Kidney epithelial cell (primary cell): ENCODE measurements around the gene ANK3. TPM values are rescaled to one million over a fixed set of nuclear protein-coding genes. Genes with fewer than 3 reads are reported as not detected.

Experiments used
- DNase-seq: peaks from one replicate; pipeline ENCODE4 v3.0.0-alpha.2; 2010; ENCODE audit warnings: low read depth
- H3K27me3 ChIP-seq: 2 replicates; pipeline ENCODE4 v1.6.0; 2011; ENCODE audit warnings: low read length; ENCODE audit not compliant: control insufficient read depth, insufficient read depth
- H3K36me3 ChIP-seq: 2 replicates; pipeline ENCODE4 v1.5.1; 2011; ENCODE audit warnings: low read length; ENCODE audit not compliant: control insufficient read depth, insufficient read depth
- H3K4me3 ChIP-seq: 2 replicates; pipeline ENCODE4 v1.5.1; 2011; ENCODE audit warnings: low read depth, mild to moderate bottlenecking, control low read depth, low read length
- total RNA-seq: library from RNA; depleted of rRNA; stranded (reverse); fragments of >200 nt; gene quantifications from 2 replicates; pipeline ENCODE4 v1.2.3, GENCODE V29; 2015
- TF ChIP-seq, protein P1 (sequence below): IDR thresholded peaks from 2 replicates; pipeline ENCODE4 v1.5.1; 2011; ENCODE audit warnings: mild to moderate bottlenecking, moderate library complexity, low read length, control low read depth, inconsistent platforms; ENCODE audit not compliant: insufficient read depth, poor library complexity, severe bottlenecking

Gene ANK3
- total RNA-seq, 1 donor from 2014 or later: 14.8 TPM

DNA sequence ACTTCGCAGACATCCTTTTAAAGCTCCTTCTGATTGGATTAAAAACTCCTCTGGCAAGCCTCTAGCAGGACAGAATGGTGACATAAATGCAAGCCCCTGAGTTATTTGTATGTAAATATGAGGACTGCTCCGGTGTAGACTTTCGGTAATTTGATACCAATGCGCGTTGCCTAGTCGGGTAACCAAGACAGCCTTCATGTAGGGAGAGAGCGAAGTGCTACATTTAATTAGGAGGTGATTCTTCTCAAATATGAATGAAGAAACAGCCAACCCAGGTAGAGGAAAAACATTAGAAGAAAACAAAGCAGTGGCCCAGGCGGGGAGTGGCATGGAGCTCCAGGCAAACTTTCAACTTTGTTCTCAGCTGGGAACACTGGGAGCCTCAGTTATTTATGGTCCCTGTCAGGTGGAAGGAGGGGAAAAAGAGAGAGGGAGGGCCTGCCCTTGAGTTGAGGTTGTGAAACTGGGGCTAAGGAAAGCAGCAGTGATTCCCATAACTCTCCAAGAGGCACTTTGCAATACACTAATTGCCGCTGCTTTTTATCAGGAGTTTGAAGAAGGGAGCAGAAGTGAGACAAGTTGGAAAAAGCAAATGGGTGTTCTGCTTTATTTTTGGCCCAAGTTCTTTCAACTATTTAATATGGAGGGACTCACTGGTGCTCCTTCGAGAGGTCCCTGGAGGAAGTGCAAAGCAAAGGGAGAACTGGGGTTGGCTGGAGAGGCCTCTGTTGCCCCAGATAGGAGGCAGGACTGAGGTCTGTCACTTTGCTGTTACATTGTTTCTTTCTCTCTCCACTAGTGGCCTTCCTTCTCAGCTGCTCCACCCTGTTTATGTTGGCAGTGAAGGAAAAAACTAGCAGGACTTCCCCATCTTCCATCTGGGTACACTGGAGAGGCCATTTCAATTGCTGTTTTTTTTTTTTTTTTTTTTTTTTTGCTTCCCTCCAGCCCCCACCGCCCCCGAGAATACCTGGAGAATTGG, 248.7 kb downstream of the ANK3 start:
- TF ChIP-seq, protein P1, sequence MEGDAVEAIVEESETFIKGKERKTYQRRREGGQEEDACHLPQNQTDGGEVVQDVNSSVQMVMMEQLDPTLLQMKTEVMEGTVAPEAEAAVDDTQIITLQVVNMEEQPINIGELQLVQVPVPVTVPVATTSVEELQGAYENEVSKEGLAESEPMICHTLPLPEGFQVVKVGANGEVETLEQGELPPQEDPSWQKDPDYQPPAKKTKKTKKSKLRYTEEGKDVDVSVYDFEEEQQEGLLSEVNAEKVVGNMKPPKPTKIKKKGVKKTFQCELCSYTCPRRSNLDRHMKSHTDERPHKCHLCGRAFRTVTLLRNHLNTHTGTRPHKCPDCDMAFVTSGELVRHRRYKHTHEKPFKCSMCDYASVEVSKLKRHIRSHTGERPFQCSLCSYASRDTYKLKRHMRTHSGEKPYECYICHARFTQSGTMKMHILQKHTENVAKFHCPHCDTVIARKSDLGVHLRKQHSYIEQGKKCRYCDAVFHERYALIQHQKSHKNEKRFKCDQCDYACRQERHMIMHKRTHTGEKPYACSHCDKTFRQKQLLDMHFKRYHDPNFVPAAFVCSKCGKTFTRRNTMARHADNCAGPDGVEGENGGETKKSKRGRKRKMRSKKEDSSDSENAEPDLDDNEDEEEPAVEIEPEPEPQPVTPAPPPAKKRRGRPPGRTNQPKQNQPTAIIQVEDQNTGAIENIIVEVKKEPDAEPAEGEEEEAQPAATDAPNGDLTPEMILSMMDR: no peak
- Histone ChIP-seq H3K4me3 (peak overlapping the region; percentile 17), H3K36me3 (no peaks in the 10 kb centered on the region), H3K27me3 (no peaks in the 10 kb centered on the region)
- DNase-seq: no peak

DNA sequence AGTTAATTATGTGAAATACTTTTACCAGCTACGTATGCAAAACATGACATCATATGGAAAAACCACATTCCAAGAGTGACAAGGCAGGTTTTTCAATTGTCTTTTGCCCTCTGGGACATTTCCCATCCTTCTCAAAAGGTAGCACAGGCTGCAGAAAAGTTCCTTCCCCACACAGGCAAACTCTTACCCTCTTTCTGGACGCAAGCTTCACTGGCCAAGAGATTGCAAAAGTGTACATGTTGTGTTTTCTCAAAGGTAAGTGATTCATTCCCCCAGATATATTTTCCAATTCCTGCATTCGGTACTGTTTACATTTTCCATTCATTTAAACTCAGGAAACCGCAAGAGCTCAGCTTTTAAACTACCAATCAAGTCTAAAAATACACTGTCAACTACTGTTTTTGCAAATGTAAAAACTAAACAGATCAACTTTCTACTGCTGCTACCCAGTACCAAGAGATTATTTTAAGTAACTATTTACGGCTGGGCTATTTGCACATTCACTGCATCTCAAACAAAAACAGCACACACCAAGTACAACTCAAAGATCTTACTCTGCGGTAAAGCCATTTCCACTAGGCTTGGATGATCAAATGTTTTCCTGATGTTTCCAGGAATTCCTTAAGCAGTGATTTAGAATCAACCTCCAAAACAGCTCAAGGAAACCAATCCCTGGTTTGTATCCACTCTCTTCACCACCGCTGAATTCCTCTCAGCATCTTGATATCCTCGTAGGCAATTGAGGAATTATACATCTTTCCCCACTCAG, 249.7 kb downstream of the ANK3 start:
- DNase-seq: no peak
- TF ChIP-seq, protein P1: no peak
- Histone ChIP-seq H3K4me3 (peak overlapping the region; percentile 17), H3K36me3 (no peaks in the 10 kb centered on the region), H3K27me3 (no peaks in the 10 kb centered on the region)

DNA sequence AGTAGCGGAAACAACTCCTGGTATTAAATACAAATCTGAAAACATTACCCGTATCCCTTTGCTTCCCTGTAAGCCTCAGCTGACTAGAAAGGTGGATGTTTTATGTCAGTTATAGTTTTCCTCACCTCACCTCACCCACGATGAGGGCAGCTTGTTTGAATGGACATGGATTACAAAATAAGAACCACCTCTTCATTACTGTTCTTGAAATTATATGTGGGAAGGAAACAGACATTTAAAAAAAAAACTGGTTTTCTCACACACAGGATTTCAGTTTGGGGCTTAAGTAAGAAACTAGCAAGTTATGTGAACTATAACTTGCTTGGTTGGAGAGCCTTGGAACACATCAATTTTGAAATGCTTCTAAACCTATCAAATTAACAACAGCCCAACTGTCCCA, 250.4 kb downstream of the ANK3 start:
- TF ChIP-seq, protein P1: no peak
- H3K27me3 ChIP-seq: no peaks in the 10 kb centered on the region
- no peak for DNase-seq
- peak overlapping the region; percentile 17 for H3K4me3 ChIP-seq
- no peaks in the 10 kb centered on the region for H3K36me3 ChIP-seq

DNA sequence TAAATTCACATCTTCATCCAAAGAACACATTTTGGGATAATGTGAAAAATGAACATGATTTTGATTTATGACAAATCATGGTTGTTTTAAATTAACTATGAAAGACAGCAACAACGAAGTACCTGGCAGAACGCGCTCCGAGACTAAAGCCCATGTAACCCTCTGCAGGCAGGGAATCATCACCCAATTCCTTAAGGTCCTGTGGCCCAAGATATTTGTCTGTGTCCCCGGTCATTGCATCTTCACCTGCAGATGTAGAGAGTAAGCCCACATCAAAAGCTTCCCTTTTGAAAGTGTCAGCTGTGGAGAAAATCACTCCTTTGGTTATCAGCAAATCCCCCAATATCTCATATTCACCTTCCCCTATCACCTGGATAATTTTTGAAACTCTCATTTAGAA, 250.8 kb downstream of the ANK3 start:
- Histone ChIP-seq H3K36me3 (no peaks in the 10 kb centered on the region), H3K27me3 (no peaks in the 10 kb centered on the region), H3K4me3 (peak overlapping the region; percentile 17)
- TF ChIP-seq, protein P1: no peak
- DNase-seq: no peak

DNA sequence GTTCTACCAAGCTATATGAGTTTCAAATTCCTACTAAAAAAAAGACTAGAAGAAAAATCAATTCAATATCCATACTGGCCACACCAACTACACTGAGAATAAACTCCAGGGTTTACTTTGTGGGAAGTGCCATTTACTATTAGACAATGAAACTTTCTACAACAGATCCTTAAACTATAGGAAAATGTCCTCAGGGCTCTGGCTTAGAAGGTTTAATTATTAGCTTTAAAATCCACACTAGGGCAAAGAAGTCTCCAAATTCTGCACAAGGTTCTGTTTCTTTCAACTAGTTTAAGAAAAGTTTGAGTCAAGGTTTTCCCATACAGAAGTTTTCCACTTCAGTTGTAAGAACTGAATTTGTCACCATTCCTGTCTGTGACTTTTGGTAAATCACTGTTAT, 251.6 kb downstream of the ANK3 start:
- TF ChIP-seq, protein P1: no peak
- Histone ChIP-seq H3K27me3 (no peaks in the 10 kb centered on the region), H3K36me3 (no peaks in the 10 kb centered on the region), H3K4me3 (no peak overlapping the region)
- DNase-seq: no peak
